Testis (tissue), 2 donors: ENCODE measurements around the gene CASP3.

Experiments used
- POLR2A ChIP-seq: fragments of 450-650 bp; IDR thresholded peaks from one replicate; pipeline ENCODE4 v1.6.1; 2017; ENCODE audit warnings: antibody characterized with exemption, mild to moderate bottlenecking, moderate library complexity
- TF ChIP-seq, protein P1 (sequence below), 3 experiments: fragments of 450-650 bp in 2 of 3; fragments of 200-600 bp in 1 of 3; sonication (generic) in 1 of 3; IDR thresholded peaks; one replicate each; pipeline ENCODE4 v1.5.1; 2016 to 2019; ENCODE audit warnings: antibody characterized with exemption in 3 of 3, mild to moderate bottlenecking in 2 of 3, moderate library complexity in 1 of 3

DNA sequence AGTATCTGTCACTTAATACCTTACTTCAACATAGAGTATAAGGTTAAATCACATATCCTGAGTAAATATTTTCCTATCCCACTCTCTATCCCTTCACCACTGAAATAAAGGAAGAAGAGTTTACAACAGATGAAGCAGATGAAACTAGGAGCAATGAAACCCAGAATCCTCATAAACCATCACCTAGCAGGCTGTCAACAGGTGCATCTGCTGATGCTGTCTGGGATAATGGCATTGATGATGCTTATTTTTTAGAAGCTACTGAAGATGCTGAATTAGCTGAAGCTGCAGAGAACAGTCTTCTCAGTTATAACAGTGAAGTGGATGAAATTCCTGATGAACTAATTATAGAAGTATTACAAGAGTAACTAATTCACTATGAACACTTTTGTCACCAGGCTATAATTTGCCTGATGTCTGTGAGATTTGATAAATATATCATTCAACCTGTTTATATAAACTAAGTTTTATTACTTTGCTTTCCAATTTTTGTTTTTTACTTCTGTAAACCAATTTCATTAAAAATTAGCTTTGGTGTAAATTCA is 45.2 kb upstream of the CASP3 start:
- TF ChIP-seq, protein P1, sequence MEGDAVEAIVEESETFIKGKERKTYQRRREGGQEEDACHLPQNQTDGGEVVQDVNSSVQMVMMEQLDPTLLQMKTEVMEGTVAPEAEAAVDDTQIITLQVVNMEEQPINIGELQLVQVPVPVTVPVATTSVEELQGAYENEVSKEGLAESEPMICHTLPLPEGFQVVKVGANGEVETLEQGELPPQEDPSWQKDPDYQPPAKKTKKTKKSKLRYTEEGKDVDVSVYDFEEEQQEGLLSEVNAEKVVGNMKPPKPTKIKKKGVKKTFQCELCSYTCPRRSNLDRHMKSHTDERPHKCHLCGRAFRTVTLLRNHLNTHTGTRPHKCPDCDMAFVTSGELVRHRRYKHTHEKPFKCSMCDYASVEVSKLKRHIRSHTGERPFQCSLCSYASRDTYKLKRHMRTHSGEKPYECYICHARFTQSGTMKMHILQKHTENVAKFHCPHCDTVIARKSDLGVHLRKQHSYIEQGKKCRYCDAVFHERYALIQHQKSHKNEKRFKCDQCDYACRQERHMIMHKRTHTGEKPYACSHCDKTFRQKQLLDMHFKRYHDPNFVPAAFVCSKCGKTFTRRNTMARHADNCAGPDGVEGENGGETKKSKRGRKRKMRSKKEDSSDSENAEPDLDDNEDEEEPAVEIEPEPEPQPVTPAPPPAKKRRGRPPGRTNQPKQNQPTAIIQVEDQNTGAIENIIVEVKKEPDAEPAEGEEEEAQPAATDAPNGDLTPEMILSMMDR (IDR thresholded peaks at IDR 0.05), result no peak
- no peak for TF ChIP-seq POLR2A
